HEK293 (cell line): ENCODE data around the gene EFNA2.

Experiments
- CTCF ChIP-seq: fragments of 450-650 bp; formaldehyde crosslinking; IDR thresholded peaks from 2 replicates; pipeline ENCODE4 v1.5.1; 2016; ENCODE audit warnings: missing biosample characterization, missing genetic modification characterization
- OVOL3 ChIP-seq: fragments of 450-650 bp; formaldehyde crosslinking; IDR thresholded peaks from 2 replicates; pipeline ENCODE4 v1.5.1; 2016; ENCODE audit warnings: missing biosample characterization, missing genetic modification characterization
- PBX3 ChIP-seq: sonication (generic); formaldehyde crosslinking; IDR thresholded peaks from 2 replicates; pipeline ENCODE4 v1.8.1; 2022; ENCODE audit warnings: mild to moderate bottlenecking, moderate library complexity, missing genetic modification reagents
- REST ChIP-seq: fragments of 450-650 bp; formaldehyde crosslinking; IDR thresholded peaks from 2 replicates; pipeline ENCODE4 v1.5.1; 2016; ENCODE audit warnings: missing biosample characterization, missing genetic modification characterization
- ZBTB10 ChIP-seq: fragments of 450-650 bp; formaldehyde crosslinking; IDR thresholded peaks from 2 replicates; pipeline ENCODE4 v1.5.1; 2016; ENCODE audit warnings: missing biosample characterization, missing genetic modification characterization
- ZBTB49 ChIP-seq: fragments of 450-650 bp; formaldehyde crosslinking; IDR thresholded peaks from 2 replicates; pipeline ENCODE4 v1.5.1; 2016; ENCODE audit warnings: missing biosample characterization, missing genetic modification characterization, low read depth
- ZNF292 ChIP-seq: fragments of 450-650 bp; formaldehyde crosslinking; IDR thresholded peaks from 2 replicates; pipeline ENCODE4 v1.5.1; 2016; ENCODE audit warnings: low read depth, missing biosample characterization, missing genetic modification characterization, borderline replicate concordance
- ZNF571 ChIP-seq: fragments of 450-650 bp; formaldehyde crosslinking; IDR thresholded peaks from 2 replicates; pipeline ENCODE4 v1.5.0; 2017; ENCODE audit warnings: missing biosample characterization, missing genetic modification characterization
- ZNF639 ChIP-seq: fragments of 450-650 bp; formaldehyde crosslinking; IDR thresholded peaks from 2 replicates; pipeline ENCODE4 v1.5.1; 2016; ENCODE audit warnings: missing biosample characterization, missing genetic modification characterization
- ZSCAN30 ChIP-seq: fragments of 450-650 bp; IDR thresholded peaks from 2 replicates; pipeline ENCODE4 v1.5.1; 2018; ENCODE audit warnings: missing biosample characterization, mild to moderate bottlenecking, missing genetic modification characterization, moderate library complexity

GRCh38 chr19:1285737-1286360, at the start of gene EFNA2:
- TF ChIP-seq ZNF571 (tag by site-specific recombination) (no peak), REST (no peak), CTCF (tag by site-specific recombination) (no peak), ZBTB49 (no peak), ZBTB10 (tag by site-specific recombination) (no peak), ZNF639 (no peak), ZSCAN30 (tag by site-specific recombination) (no peak), OVOL3 (tag by site-specific recombination) (no peak), ZNF292 (tag by site-specific recombination) (no peak), PBX3 (CRISPR knock-in tag) (no peak)
